ENCODE data around the gene PCDH9.

PCDH9 gene

GRCh38 chr13:67227131-67227983 is 2.8 kb downstream of the PCDH9 start:
- TF ChIP-seq CTCF (IDR thresholded peaks at IDR 0.05; ENCODE audit: low read depth, low read length, missing control alignments) = no peak
- in situ Hi-C loops (cut with HindIII; ENCODE audit: low pct_ligation_motif_present, low sequenced_read_pairs) = no loop called here
- Histone ChIP-seq H3K27ac (no peak overlapping the region), H3K36me3 (replicated peaks) (no peaks in the 10 kb centered on the region), H3K27me3 (replicated peaks) (no peaks in the 10 kb centered on the region), H3K4me3 (ENCODE audit: low read depth, low read length) (no peak overlapping the region)
- no peak for DNase-seq

- no peak for DNase-seq
- TF ChIP-seq CTCF (IDR thresholded peaks at IDR 0.05; ENCODE audit: low read depth, low read length, missing control alignments) = no peak
- Histone ChIP-seq H3K27ac (no peak overlapping the region), H3K36me3 (replicated peaks) (no peaks in the 10 kb centered on the region), H3K4me3 (ENCODE audit: low read depth, low read length) (no peak overlapping the region), H3K27me3 (replicated peaks) (no peaks in the 10 kb centered on the region)
- in situ Hi-C loops (cut with HindIII; ENCODE audit: low pct_ligation_motif_present, low sequenced_read_pairs) = no loop called here
Observed at GRCh38 chr13:67226696-67227095, 3.4 kb downstream of the PCDH9 start.

GRCh38 chr13:67225252-67226159 is 4.6 kb downstream of the PCDH9 start:
- Histone ChIP-seq H3K27ac (no peak overlapping the region), H3K36me3 (replicated peaks) (no peaks in the 10 kb centered on the region), H3K4me3 (ENCODE audit: low read depth, low read length) (no peak overlapping the region), H3K27me3 (replicated peaks) (no peaks in the 10 kb centered on the region)
- in situ Hi-C loops (cut with HindIII; ENCODE audit: low pct_ligation_motif_present, low sequenced_read_pairs) = no loop called here
- TF ChIP-seq CTCF (IDR thresholded peaks at IDR 0.05; ENCODE audit: low read depth, low read length, missing control alignments) = no peak
- DNase-seq = no peak

GRCh38 chr13:67224148-67224846 is 5.8 kb downstream of the PCDH9 start:
- DNase-seq = peak; percentile 71
- TF ChIP-seq CTCF (IDR thresholded peaks at IDR 0.05; ENCODE audit: low read depth, low read length, missing control alignments) = peak; percentile 70
- peak overlapping the region; percentile 39 for H3K4me3 ChIP-seq (ENCODE audit: low read depth, low read length)
- no peaks in the 10 kb centered on the region for H3K36me3 ChIP-seq (replicated peaks)
- H3K27me3 ChIP-seq (replicated peaks) = no peaks in the 10 kb centered on the region
- peak overlapping the region; percentile 51 for H3K27ac ChIP-seq
- in situ Hi-C loops (cut with HindIII; ENCODE audit: low pct_ligation_motif_present, low sequenced_read_pairs) = no loop called here

- H3K4me3 ChIP-seq (ENCODE audit: low read depth, low read length) = peak overlapping the region; percentile 39
- in situ Hi-C loops (cut with HindIII; ENCODE audit: low pct_ligation_motif_present, low sequenced_read_pairs) = no loop called here
- peak overlapping the region; percentile 51 for H3K27ac ChIP-seq
Observed at GRCh38 chr13:67223742-67224141, 6.4 kb downstream of the PCDH9 start.

More at GRCh38 chr13:67223742-67224141, 6.4 kb downstream of the PCDH9 start:
- no peaks in the 10 kb centered on the region for H3K36me3 ChIP-seq (replicated peaks)
- DNase-seq = no peak
- no peaks in the 10 kb centered on the region for H3K27me3 ChIP-seq (replicated peaks)
- no peak for TF ChIP-seq CTCF (IDR thresholded peaks at IDR 0.05; ENCODE audit: low read depth, low read length, missing control alignments)

Measured in brain microvascular endothelial cell (primary cell).